DMS 273 (cell line): ENCODE results near the gene CCDC200.
A peak's percentile ranks its signal among the peaks of the same experiment; 100 is the strongest.
"Not testable (repeated sequence)": the region's sequence is repeated elsewhere in the genome, so short reads cannot be mapped to it uniquely, and the experiment has no call there.

Experiments used
- DNase-seq: peaks from one replicate; lab custom pipeline; 2025; ENCODE audit not compliant: unreplicated experiment; lab: John Stamatoyannopoulos, UW

Gene CCDC200

DNA sequence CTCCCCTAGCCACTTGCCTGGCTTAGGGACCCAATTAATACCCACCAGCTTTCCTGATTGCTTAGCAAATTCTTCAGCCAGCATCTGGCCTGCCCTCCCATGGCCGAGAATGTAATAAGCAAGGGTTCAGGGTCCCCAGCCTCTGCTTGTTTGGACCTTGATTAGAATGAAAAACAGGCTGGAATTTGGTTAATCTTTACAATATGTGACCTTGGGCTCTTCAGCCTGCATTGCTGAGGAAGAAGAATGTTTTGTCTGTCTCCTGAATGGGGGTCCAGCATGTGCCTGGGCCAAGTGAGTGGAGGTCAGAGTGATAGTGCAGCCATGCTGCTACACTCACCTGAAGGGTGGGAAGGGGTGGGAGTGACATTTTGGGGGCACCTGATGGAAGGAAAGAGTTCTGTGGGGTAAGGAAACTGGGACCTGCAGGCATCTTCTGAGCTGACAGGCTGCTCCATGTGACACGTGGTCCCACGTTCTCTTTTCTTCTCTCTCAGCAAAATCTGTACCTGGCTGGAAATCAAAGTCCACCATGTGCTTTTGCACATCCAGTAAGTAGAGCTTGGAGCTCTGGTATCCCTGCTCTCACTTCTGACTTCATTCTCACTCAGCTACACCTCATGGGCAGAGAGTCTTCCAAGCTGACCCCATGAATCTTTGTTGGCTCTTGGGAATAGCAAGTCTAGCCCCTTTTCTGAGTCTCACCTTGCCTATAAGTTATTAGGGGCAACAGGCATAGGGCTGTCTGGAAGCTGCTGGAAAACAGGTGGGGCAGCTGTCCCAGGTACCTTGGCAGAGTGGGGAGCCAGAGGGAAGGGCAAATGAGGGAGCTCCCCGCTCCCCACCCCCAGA, 11.4 kb downstream of the CCDC200 start:
- DNase-seq, result no peak

DNA sequence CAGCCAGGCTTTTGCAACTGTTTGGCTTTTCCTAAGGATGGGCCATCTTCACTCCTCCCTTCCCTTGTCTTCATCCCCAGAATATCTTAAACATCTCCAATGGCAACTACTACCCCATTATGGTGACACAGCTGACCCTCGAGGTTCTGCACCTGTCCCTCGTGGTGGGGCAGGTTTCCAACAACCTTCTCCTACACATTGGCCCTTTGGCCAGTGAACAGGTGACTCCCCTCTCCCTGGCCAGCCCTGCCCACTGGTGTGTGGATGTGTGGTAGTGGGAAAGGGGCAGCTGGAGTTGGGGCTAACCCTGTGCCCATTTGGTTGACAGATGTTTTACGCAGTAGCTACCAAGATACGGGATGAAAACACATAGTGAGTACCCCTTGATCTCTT, 12.1 kb downstream of the CCDC200 start:
- DNase-seq, result no peak

DNA sequence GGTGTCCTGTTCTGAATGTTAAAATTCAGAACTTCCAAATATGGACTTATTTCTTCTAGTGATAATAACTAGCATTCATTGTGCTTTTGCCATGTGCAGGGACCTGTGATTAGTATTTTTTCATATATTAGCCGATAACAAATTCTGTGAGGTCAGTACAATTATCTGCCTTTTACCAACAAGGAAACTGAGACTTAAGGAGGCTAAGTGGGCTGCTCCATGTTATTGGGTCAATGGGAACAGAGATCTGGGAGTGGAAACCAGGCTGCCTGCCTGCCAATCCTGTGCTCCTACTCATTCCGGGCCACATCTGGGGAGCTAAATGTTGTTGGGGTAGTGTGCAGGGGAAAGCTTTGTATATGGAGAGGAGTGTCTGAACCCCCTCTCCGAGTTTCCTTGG, 13.1 kb downstream of the CCDC200 start:
- no peak for DNase-seq

DNA sequence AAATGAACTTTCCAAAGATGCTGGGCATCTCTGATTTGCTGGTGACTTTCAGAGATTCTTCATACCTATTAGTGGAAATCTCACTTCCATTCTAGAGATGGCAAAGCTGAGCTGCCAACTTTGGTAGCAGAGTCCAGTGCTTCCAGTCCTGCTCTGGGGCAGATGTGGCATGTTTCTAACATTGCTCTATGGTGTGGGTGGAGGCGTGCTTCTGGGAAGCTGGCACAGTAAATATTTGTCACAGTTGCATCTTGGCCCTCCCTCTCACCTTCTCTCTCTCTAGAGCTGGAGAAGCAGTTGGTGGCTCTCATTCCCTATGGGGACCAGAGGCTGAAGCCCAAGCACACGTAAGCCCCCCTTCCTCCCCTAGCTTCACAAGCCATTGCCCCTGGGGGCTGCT, 14.9 kb downstream of the CCDC200 start:
- DNase-seq, result no peak

DNA sequence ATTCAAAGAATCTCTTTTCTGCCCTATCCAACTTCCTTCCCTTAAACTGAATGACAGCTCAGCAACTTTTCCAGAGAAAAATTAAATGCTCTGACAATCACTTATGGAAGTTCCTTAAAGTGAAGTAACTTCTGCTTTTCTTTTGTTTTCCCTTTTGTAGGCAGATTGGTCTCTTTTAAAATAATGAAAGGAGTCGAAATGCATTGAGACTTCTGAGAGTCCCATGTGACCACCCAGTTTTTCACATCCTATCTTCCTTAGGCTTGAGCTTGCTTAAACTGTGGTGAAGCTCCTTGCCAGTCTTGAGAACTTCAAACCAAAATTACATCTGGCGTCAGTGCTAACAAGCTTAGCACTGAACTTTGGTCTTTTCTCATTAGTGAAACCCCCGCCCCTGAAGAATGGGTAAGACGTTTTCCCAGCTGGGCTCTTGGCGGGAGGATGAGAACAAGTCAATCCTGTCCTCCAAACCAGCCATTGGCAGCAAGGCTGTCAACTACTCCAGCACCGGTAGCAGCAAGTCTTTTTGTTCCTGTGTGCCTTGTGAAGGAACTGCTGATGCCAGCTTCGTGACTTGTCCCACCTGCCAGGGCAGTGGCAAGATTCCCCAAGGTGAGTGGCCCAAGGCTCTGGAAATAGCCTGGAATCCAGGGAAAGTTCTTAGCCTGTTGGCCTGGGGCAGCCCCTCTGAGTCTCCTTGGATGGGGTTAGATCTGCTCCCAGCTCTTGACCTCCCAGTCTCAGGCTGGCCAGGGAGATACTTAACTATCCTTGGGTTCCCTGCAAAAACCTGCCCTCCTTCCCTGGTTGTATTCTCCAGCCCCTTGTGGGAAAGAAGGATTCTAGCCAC, 15.6 kb downstream of the CCDC200 start:
- DNase-seq, result no peak

DNA sequence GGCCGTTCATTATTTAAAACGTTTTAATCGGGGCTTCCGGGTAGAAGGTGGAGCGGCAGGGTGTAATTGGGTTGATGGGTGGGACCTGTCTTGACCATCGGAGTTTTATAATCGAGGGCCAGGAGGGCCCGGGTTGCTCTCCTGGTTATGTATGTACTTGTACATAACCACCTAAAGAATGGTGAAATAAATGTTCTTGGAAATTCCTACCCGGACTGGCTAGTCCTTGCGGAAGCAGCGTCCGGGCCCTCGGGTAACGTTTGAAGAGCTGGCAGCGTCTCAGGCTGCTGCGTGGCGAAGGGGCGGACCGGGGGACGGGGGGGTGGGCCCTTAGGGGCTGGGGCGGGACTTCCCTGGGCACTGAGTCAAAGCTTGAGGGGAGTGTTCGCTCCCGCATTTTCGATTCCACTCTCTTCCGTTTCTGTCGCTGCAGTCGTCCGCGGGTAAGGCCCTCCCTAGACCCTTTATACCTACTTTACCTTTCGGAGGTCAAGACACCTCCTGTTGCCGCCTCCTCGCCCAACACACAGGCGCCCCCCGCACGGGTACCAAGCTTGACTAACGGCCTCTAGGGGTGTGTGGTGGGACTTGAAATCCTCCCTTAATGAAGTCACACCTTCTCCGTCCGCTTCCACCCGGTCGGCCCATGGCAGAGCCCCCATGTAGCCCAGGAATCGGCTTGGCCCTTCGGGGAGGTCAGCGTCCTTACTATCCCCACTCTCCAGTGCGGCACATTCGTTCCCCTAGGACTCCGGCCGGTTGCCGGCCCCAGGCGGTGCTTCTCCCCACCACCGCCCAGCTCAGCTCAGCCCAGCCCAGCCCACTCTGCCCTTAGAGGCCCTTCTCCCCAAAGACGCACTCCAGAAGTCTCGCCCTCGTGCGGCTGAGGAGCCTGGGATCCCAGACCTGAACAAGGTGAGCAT, 16.7 kb downstream of the CCDC200 start, which contains the start of gene TMEM106A:
Gene TMEM106A (plus strand): TSS at position 396 of the 923 bp plus-strand sequence. CDS start 1,167 bp downstream, outside the sequence.
- DNase-seq, result no peak

DNA sequence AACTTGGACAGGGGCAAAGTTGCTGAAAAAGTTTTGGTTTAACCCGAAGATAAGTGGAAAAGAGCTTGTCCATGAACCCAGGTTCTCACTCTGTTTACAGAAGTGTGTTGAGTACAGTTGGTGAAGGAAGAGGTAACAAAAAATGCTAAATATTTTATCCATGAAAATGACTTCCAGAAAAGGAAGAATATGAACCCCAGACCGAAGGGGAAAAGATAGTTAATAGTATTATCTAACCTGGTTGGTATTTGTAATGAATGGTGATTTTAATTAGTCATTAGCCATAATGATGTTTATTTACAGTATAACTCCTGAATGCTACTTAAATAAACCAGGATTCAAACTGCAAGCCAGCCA, 17.3 kb downstream of the CCDC200 start:
- DNase-seq, result no peak

DNA sequence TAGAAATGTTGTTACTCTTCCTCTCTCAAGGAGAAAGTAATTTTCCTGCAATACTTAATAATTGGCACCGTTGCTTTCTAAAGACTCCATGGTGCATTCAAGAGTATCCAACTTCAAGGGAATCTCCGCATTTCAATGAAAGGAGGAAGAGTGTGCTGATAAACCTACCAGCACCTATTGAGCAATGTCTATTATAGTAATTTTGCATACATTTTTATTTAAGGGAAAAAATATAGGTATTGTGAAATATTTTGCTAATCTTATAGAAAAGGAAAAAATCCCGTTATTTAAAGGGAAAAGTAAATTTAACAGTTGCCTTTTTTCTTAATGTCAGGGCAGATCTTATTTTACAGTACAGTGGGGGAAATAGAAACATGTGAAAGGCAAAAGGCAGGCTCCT, 17.8 kb downstream of the CCDC200 start:
- no peak for DNase-seq

DNA sequence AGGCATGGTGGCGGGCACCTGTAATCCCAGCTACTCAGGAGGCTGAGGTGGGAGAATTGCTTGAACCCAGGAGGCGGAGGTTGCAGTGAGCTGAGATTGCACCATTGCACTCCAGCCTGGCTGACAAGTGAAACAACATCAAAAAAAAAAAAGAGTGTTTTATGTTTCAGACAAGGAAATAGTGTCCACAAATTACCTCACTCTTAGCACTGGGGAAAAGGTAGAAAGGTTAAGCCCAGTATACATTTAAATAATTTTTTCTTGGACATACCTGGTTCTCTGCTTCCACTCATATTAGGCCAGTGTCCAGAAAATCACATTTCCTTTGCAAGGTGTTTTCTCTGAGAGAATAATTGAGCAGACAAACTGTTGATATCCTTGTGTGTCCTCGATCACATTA, 25.4 kb downstream of the CCDC200 start:
- DNase-seq, result not testable (repeated sequence)

DNA sequence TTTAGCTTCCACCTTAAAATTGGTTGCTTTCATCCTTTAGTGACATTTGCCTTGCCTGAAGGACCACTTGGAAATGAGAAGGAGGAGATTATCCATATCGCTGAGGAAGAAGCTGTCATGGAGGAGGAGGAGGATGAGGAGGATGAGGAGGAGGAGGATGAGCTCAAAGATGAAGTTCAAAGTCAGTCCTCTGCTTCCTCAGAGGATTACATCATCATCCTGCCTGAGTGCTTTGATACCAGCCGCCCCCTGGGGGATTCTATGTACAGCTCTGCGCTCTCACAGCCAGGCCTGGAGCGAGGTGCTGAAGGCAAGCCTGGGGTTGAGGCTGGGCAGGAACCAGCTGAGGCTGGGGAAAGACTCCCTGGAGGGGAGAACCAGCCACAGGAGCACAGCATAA, 28.3 kb downstream of the CCDC200 start:
- DNase-seq, result peak; percentile 14

DNA sequence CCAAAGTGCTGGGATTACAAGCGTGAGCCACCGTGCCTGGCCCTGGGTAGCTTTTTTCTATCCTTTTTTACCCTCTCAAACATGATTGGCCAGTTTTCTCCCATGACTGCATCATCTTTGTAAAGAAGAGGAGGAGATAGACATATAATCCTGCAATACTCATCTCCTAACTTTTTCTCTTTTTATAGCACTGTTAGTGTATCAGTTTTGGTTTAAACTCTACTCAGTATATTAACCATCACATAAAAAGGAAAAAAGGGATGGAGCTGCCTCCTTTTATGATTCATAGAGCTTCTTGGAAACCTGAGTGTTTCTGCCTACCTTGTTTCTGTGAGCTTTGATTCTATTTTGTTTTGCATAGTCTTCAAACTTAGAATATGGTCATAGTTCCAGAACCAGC, 28.8 kb downstream of the CCDC200 start:
- no peak for DNase-seq

DNA sequence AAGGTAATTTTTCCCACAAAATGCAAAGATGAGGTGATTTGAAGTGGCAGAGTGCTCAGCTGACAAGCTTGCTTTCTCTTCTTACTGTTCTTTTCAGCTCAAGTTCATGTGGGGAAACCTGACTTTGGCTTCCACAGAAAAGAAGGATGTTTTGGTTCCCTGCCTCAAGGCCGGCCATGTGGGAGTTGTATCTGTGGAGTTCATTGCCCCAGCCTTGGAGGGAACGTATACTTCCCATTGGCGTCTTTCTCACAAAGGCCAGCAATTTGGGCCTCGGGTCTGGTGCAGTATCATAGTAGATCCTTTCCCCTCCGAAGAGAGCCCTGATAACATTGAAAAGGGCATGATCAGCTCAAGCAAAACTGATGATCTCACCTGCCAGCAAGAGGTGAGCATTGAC, 35.2 kb downstream of the CCDC200 start:
- no peak for DNase-seq

DNA sequence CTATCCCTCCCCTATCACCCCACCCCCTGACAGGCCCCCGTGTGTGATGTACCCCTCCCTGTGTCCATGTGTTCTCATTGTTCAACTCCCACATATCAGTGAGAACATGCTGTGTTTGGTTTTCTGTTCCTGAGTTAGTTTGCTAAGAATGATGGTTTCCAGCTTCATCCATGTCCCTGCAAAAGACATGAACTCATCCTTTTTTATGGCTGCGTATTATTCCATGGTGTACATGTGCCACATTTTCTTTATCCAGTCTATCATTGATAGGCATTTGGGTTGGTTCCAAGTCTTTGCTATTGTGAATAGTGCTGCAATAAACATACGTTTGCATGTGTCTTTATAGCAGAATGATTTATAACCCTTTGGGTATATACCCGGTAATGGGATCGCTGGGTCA, 41.8 kb downstream of the CCDC200 start:
- DNase-seq, result not testable (repeated sequence)

DNA sequence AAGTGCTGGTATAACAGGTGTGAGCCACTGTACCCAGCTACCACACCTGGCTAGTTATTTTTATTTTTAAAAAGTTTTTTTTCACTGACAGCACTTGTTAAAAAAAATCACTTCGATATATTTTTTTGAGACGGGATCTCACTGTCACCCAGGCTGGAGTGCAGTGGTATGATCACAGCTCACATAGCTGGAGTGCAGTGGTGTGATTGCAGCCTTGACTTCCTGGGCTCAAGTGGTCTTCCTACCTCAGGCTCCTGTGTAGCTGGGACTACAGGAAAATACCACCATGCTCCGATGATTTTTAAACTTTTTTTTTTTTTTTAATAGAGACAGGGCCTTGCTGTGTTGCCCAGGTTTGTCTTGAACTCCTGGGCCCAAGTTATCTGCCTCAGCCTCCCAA, 44.5 kb downstream of the CCDC200 start:
- no peak for DNase-seq

DNA sequence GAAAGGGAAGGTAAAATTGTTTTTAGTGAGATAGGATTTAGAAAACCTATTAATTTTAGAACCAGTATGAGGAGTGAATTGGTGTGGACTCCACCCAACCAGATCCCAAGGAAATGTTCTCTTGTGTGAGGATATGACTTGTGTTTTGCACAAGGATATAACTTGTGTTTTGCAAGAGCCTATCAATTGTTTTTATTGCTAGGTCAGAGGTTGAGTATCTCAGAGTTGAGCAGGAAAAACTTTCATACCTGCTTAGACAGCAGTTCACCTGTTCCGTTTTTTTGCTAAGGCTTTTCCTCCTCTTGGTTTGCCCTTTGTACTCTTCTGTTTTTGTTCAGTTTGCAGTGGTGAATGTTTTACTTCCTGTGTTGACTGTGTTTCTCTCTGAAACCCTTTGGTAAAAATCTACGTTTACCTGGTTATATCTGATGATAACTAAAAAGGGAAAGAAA, 52.3 kb downstream of the CCDC200 start:
- DNase-seq, result no peak

DNA sequence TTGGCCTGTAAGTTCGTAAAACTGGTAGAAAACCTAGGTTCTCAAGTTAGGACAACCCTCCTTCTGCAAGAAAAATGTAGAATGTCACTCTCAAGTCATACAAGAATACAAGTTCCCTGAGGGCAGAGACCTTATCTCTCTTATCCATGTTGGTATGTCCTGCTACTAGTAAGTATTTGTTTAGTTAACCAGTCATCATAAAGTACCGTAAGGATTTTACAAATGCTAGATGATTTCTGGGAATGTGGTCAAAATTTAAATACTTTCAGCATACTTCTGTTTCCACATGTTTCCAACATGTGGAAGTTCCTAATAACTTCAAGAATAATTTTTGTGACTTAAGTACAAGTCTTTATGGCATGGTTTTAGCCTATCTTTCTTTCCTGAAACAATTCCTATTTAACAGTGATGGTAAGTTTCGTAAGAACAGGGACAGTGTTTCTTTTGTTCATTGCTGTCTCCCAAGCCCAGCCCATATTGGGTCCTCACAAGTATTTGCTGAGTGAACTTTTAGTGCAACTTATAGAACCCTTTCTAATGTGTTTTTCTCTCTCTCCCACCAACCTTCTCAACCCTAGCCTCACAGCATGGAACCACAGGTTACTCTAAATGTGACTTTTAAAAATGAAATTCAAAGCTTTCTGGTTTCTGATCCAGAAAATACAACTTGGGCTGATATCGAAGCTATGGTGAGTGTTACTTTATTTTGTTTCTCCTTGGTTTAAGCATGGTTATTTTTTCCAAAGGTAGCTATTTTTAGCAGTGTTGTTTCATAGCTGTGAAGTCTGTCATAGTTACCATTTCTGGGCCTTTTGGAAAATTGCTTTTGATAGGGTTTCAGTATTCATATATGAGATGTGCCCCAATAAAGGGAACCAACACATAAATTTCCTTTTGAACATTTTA, 53.0 kb downstream of the CCDC200 start:
- no peak for DNase-seq

DNA sequence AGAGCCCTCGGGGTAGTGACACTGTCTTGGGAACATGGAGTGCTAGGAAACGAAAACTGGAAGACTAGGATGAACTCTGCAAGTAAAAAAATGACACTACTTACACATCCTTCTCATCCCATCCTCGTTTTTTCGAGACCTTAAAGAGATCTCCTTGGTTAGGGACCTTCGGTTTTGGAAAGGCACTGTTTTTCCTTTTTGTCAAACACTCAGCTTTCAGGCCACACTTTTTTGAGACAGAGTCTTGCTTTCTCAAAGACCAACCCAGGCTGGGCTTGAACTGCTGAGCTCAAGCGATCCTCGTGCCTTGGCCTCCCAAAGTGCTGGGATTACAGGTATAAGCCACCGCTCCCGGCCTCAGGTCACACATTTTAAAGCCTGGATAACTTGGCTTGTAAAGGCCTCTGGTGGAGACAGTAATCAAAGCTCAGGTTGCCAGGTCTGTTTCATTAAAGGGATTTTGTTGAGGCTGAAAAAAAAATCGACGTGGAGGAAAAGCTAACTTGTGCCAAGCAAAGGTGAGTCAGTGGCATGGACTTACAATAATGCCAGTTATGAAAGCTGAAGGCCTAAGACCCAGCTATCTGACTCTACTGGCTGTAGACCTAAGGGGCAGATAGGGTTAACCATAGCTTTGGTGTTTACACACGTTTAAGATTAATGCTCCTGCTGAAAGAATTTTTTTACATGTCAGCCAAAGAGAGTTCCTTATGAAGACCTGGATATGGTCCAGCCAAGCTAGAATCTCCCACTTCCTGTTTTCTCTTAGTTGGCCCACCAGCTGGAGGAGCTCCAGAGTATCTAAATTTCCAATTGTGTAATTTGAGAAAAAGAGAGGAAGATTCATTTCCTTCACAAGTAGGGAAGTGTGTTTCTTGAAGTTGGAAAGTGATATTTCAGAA, 56.6 kb downstream of the CCDC200 start:
- peak; percentile 79 for DNase-seq
